Measurements from ENCODE around the gene STK25.
"Not testable (repeated sequence)": the region's sequence is repeated elsewhere in the genome, so short reads cannot be mapped to it uniquely, and the experiment has no call there.

STK25 gene

DNA sequence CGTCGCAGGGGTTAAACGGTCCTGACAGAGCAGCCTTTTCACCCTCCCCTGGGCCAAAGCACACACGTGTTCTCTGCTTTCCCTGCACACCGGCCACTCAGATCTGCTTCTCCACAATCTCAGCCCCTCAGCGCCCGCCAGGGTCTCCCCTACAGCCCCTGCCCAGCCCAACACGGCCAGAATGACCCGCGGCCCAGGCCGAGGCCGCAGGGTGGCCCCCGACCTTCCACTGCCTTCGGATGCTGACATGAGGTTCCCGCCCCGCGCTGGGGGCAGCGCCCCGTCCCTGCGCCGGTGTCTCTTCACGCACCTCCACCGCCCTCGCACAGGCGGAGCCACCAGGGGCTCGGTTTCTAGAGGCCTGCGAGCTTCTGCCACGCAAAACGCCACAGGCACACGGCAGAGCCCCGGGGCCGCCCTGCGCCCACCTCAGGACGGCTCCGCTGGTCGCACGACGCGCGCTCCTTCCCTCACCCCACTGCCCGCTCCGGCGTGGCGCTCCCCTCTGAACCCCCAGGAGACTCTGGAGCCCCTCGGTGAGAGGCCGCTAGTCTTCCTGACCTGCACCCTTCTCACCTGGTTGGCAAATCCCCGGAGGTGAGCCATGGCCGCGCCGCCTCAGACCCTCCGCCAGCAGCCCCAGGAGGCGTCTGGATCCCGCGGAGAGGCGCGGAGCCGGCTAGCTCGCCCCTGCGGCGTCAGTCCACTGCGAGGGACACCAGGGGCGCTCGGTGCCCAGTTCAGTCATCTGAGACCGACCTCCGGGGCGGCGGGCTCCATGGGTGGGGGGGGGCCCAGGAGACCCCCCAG is 749 bp downstream of the STK25 start:
- peak; percentile 55 for DNase-seq (ENCODE audit: low spot score)

DNA sequence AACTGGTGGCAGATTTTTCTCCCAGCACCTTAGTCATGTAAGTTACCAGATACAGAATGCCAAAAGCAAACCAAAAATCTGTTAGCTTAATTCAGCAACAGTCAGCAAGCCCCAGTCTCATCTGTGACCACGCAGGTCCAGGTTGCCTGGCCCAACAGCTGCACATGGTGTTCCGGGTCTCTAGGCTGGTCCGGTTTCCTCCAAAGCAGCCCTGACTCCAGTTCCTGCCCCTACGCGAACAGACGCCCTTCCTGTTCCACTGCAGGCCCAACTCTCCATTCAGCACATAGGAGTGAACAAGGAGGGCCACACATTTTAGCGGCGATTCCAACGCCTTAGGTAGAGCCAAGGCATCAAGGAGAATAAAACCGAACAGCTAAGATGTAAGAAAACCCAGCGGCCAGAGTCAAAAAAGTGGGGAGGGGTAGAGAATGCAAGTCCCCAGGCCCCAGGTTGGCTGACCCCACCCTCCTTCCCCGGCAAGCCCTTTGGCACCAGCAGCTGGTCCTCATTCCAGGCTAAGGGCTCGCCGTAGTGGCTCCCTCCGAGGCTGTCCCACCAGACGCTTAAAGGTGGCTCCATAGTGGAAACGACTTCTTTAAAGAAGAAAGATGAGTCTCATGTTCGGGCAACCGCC is 1.5 kb downstream of the STK25 start:
- no peak for DNase-seq (ENCODE audit: low spot score)

DNA sequence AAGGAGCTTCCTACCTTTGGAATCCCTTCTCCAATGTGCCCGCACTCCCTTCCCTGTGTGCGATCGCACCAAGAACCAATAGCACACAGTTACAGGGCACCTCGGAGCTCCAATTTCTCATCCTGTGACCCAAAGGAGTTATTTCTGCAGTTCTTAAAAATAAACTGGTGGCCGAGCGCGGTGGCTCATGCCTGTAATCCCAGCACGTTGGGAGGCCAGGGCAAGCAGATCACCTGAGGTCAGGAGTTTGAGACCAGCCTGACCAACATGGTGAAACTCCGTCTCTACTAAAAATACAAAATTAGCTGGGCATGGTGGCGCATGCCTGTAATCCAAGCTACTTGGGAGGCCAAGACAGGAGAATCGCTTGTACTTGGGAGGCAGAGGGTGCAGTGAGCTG is 2.1 kb downstream of the STK25 start:
- DNase-seq (ENCODE audit: low spot score), result not testable (repeated sequence)

DNA sequence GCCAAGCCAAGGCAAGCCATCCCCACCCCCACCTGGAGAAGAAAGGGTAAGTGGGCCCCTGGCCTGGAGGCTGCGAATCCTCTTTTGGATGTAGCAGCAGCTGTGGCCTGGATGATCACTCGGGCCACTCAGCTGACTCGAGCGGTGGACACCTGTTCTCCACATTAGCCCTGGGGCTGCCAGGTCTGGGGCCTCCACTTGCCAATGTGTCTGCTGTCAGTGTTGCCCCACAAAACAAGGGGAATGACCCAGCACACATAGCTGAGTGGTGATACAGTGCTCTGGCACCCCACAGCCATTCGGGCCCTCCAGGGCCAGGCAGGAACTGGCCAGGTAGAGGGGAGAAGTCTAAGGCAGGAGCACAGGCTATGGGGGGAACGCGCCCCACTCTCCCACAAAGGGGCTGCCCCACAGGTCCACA is 2.6 kb downstream of the STK25 start:
- no peak for DNase-seq (ENCODE audit: low spot score)

DNA sequence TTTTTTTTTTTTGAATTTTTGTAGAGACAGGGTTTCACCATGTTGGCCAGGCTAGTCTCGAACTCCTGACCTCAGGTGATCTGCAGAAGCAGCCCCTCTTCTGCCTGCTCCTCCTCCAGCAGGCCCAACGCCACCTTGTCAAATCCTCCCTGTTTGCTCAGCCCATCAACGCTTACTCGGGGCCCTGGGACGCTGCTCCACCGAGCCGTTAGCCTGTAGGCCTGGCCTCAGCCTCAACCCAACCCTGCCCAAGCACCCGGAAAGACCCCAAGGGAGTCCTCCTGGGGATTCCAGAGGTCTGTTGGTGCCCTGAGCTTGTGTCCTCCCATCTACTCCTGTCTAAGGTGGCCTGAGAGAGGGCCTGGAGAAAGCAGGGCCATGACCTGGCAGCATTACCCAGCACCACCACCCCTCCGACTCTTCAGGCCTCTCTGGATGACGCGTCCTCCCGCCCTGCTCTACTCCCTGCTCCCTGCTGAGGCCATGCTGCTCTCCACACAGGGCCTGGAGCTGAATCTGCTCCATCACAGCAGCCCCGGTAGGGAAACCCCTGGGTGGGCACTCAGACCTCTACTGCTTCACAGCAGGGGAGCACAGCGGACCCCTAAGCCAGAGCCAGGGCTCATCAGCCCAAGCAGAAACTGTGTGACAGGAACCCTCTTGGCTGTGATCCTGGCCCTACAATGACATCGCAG is 3.2 kb downstream of the STK25 start:
- DNase-seq (ENCODE audit: low spot score), result no peak

DNA sequence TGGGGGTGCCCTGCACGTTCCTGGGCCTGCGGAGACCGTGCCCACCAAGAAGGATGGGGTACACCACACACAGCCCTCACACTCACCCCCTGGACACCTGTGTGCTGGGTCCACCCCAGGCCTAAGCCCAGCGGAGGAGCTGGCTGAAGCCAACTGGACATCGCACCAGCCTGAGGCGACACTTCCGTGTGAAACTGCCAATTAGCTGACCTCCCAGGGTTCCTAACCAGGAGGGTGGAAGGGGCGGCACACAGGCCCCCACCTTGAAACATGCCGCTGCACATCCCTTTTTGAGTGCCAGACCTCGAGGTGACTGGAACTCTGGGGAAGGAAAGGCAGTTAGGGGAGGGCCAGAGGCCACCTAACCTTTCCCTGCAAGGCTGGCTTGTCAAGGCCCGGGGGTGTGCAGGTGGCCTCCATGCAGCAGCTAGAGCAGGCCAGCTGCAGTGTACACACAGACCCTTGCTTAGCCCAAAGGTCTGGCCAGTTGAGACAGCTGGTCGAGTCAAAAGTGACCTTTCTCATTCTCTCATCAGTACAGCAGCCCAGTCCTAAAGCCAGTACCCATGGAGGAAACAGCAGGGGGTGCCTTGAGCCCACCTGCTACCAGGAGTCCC is 4.5 kb downstream of the STK25 start:
- DNase-seq (ENCODE audit: low spot score), result no peak

DNA sequence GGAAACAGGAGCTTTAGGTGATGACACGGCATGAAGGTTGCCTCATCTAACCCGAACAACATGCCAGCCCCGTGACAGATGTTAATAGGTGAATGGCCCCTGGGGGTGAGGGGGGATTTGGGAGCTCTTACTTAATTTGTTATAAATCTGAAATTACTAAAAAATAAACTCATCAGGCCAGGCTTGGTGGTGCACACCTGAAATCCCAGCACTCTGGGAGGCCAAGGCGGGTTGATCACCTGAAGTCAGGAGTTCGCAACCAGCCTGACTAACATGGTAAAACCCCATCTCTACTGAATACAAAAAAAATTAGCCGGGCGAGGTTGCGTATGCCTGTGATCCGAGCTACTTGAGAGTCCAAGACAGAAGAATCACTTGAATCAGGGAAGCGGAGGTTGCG is 6.1 kb downstream of the STK25 start:
- no peak for DNase-seq (ENCODE audit: low spot score)

DNA sequence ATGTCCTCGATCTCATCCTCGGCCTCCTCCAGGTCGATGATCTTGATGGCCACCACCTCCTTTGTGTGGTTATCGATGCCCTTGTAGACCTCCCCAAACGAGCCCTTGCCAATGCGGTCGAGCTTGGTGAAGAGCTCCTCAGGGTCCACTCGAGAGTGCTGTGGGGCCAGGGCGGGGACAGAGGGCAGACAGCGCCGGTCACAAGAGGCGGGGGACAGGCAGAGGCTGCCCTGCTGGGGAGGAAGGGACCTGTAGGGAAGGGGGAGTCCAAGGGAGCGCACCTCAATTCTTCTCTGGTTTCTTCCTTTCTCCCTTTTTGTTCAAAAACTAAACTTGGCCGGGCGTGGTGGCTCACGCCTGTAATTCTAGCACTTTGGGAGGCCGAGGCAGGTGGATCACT is 6.8 kb downstream of the STK25 start:
- DNase-seq (ENCODE audit: low spot score), result no peak

DNA sequence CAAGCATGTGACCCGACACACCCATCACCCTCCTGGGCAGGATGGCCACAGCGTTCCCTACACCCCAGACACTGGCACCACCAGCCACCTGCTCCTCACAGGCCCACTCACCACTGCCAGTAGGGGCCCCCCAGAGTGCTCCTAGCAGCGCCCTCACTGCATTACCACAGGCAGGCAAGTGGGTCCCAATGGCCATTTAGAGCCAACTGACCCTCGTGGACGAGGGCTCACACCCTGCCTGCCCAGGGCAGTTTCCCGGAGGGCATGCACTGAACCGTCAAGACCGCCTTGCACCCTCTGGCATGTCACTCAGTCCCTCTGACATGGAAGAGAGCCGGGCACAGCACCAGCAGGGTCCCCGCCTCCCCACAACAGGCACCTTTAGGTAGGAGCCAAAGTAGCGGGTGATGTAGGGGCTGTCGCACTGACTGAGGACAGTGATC is 7.3 kb downstream of the STK25 start:
- no peak for DNase-seq (ENCODE audit: low spot score)

DNA sequence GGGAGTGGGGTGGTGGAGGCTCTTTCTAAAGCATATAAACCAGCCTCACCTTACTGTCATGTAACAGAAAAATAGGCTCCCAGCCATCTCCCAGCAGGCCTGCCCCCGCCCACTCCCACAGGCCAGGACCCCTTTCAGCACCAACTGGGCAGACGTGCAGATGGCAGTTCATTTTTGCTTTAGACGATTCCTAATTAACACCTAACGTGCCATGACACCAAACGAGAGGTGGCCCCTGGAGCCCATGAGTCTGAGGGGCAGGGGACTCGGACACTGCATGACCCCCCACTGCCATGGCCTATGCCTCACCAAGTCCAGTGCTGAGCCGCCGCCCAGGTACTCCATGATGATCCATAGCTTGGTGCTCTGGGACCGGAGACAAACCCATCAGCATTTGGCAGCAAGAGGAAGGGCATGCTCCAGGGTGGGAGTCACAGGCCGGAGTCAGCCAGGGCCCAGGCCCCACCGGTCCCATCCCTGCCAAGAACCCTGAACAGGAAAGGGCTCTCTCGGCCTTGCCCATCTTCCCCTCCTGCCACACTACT is 7.9 kb downstream of the STK25 start:
- DNase-seq (ENCODE audit: low spot score), result no peak

DNA sequence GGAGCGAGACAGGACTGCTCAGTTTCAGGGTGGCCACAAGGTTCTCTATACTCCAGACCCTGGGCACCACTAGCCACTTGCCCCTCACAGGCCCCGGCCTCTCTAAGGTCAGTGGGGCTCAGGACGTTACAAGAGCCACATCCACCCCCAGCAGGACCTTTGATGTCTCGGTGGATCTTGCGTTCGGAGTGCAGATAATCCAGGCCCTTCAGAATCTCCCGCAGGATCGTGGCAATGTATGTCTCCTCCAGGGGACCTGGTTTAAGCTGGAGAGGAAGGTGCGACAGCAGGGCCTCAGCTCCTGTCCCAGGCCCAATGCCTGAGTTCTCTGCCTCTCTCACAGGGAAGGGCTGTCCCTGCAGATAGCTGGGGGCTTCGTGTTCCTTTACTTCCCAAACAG is 8.4 kb downstream of the STK25 start:
- DNase-seq (ENCODE audit: low spot score), result no peak

DNA sequence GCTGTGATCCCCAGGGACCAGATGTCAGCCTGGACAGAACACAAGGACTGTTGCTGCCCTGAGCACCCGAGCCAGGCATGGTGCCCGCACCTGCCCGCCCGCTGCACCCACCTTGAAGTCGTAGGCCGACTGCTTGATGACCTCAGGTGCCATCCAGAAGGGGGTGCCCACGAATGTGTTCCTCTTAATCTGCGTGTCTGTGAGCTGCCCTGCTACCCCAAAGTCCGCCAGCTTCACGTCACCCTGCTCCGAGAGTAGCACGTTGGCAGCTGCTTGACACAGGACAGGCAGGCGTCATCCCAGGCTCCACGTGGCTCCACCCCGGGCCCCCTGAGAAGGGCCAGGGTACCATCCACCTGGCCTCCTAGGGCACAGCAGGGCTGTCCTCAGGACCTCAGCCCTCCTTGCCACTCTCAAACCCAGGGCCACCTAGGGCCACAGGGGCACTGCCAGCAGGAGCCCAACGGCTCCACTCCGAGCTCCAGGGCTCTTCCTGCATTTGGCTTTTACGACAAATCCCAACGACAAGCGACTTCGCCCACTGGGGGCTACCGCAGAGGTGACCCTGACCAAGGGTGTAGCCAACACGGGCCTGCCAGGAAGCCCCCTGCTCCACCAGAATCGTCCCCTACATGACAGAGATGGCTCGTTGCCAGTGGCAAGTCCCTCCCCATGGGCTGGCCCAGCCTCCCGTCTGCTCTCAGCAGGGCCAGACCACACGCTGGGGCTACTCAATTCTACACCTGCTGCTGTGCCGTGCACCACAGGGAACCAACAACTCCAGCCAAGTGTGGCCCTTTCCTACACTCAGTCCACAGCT is 9.0 kb downstream of the STK25 start:
- DNase-seq (ENCODE audit: low spot score), result no peak

DNA sequence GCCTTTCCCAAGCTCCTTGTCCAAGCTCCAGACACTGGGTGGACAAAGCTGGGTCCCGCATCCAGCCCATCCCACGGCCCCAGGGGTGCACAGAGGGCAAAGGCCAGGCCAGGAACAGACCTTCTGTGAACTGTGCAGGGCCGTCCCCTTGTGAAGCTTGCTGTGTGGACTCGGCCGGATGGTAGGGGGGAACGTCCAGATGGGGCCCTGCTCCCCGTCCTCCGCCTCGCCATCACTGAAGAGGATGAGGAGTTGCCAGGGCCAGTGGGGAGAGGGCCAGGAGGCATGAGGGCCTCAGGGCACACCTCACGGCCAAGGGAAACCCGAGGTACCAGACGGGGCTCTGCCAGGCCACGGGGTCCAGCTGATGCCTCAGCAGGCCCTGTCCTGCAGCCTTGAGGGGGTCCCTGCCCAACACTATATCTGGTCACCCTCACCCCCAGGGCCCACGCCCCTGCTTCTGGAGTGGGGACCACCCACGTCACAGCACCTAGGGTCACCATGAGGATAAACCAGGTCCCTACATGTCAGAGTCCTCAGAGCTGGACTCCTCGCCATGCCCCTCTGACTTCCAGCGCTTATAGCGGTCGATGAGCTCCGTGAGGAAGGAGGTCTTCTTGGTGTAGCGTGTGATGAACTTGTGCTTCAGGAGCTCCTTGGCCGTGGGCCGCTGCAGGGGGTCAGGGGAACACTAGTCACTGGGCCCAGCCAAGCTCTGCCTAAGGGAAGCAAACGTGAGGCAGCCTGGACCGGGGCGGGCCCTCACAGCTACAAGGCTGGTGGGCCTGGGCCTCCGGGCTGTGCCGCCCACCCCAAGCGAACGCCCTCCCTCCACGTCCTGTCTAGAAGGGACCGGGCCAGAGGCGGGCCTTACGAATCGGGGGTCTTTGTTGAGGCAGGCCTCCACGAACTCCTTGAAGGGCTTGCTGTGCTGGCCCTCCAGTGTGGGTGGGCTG is 10.0 kb downstream of the STK25 start:
- no peak for DNase-seq (ENCODE audit: low spot score)

DNA sequence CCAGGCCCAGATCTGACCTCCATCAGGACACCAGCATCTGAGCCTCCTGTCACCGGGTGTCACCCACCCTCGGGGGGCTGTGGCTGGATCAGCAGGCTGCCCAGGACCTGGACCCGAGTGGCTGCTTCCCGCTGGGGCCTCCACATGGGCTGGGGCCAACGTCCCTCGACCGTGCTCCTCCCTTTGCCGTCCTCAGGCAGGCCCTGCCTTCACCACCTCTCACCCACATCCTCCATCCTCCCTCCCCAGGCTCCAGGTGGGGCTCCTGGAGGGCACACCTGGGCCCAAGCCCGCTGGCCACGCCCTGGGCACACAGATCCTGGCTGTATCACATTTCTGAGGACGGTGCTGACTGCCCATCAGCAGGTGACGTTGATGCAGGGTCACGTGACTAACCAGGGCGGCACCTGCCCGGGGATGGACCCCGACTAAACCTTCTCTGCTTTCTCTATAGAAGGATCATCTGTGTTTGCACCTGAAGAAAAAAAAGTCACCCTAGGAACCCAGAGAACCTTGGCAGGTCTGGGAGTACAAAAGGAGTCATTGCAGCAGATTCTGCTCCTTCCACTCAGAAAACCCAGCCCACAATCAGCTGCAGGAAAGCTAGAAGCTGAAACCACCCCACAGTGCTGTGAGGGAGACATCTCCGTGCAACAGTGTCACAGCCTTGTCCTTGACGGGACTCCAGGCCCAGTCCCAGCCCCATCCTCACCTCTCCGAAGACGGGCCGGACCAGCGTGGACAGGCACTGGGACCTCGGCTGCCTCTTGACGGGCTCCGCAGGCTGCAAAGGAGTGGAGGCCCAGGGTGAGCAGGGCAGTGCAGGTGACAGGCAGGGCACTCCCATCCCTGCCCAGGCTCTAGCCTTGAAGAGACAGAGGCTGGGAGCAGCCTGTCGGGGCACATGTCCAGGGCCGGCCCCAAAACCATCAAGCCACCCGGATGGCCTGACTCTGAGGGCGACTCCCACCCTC is 11.2 kb downstream of the STK25 start:
- no peak for DNase-seq (ENCODE audit: low spot score)

DNA sequence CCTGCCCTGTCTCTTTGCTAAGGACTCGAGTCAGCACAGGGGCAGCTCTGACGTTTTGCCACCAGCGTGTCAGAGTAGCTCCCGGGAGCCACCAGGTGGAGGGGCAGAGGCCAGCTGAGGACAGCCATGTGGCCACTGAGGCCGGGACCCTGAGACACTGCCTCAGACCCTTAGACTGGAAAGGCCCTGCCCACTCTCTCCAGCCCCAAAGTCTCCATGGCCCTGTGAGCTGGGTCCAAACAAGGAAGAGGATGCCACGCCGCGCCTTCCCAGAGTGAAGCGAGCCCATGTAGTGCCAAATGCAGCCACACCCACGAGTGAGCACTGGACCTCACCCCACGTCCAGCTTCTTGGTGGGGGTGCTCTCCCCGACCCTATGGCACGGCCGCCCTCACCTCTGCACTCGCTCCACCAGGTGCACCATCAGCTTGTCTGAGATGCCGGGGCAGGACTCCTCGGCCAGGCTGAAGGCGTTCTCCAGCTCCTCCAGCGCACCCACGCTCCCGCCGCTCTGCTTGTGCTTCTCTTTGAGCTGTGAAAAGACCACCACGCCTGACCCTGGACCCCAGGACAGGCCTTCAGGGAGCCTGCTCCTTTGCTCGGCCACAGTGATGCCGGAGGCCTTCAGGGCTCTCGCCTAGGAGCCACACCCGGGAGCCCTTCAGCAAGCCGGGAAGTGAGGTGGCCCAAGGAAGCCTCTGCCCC is 12.2 kb downstream of the STK25 start:
- DNase-seq (ENCODE audit: low spot score), result no peak

DNA sequence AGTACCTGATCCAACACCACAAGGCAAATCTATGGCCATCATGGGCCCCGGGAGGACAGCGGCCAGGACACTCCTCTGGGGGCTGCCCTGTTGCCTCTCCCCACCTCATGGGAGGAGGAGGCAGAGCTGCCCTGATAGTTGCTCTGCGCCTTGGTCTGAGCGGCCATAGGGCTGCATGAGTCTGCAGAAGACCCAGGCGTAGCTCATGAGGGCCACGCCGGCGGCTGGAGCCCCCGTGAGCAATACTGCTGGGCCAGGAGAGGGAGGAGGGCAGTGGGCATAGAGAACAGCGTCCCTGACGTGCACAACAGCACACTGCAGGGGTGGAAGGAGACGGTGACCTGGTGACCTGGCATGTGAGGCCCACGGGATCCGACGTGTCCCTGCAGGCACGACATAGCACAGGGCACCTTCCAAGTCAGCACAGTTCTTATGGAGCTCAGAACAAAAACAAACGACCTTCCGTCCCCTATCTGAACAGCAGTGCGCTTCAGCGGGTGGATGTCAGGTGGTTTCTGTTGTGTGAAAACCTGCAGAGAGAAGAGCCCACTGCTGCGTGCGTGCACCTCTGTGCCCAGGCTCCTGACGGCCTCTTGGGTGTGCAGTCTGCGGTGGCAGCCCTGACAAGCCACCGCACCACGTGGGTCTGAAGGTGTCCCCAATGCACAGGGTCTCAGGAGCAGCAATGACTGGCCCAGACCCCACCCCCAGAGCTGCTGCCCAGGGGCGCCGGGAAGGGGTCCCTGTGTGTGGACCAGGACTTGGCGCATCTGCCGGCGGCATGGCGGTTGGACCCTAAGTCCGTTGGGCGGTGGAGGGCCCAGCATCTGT is 13.0 kb downstream of the STK25 start:
- DNase-seq (ENCODE audit: low spot score), result no peak

DNA sequence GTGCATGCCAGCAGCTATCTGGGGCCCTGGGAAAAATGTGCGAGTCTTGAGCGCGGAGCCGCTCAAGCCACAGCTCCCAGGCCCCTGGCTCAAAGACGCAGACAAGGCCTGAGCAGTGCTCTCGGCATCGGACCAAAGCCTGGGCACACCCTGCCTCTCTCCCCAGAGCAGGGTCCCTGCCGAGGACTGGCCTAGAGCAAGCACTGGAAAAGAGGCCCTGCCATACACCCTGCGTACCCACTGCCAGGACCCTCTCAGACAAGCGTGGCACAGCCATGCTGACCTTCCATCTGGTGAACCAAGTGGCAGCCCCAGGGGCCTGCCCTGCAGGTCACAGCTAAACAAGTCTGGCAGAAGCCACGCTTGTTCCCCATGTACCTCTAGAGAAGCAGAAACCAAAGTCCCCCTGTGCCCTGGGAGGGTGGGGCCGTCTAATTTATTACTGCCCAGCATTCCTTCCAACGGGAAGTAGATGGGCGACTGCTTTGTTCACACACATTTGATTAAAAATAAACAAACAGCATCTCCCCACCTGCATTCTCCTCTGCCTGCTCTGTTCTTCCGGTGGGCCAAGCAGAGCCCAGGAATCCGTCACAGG is 14.0 kb downstream of the STK25 start:
- no peak for DNase-seq (ENCODE audit: low spot score)
